HepG2 (cell line): Measurements from ENCODE around the gene CDYL. TPM values are rescaled to one million over a fixed set of nuclear protein-coding genes. Genes with fewer than 3 reads are reported as not detected.

ENCODE experiments used
- ATAC-seq: fragments of 200-7000 bp; cut with Tn5 transposase; 3 replicates; pipeline ENCODE4 v1.9.1; 2020; ENCODE audit warnings: mild to moderate bottlenecking, moderate library complexity
- BruUV-seq: library from RNA; stranded (reverse); fragments of 400-500 nt; replicated peaks from 2 replicates; lab custom pipeline; 2021; lab: Mats Ljungman, UMichigan
- CTCF ChIA-PET: fragments of 300-600 bp; formaldehyde crosslinking; extraction: SDS; loops from one replicate; lab custom pipeline; 2021; ENCODE audit warnings: low total read pairs, inconsistent platforms, low intra/inter-chr PET ratio; lab: Yijun Ruan, JAX
- POLR2A ChIA-PET: fragments of 350-600 bp; sonication (Branson Sonifier 250); formaldehyde crosslinking; loops from one replicate; lab custom pipeline; 2020; ENCODE audit warnings: antibody characterized with exemption, inconsistent platforms; lab: Yijun Ruan, JAX
- DNase-seq: peaks from one replicate; pipeline ENCODE4 v3.0.0-alpha.2; 2015; ENCODE audit warnings: low spot score
- FAIRE-seq: peaks from 3 replicates; lab custom pipeline; 2011; peaks lifted over from hg19 to GRCh38; lab: Jason Lieb, UNC
- H2AFZ ChIP-seq: one replicate; pipeline ENCODE4 v1.6.1; 2011; ENCODE audit warnings: low read length, inconsistent platforms
- H3K27ac ChIP-seq: fragments of 300-600 bp; 3 replicates; pipeline ENCODE4 v1.8.0; 2011; ENCODE audit warnings: mixed run types, mild to moderate bottlenecking, mixed read lengths, low read length, inconsistent platforms; ENCODE audit not compliant: insufficient read depth; ENCODE audit errors: extremely low read length
- H3K27me3 ChIP-seq, 2 experiments: fragments of 200-600 bp in 1 of 2; 2 replicates in 1 of 2; 3 replicates in 1 of 2; pipeline versions ENCODE4 v1.6.0 to v1.8.0; 2011; ENCODE audit warnings: low read length in 2 of 2, mild to moderate bottlenecking in 2 of 2, moderate library complexity in 2 of 2, inconsistent platforms in 1 of 2; ENCODE audit not compliant: insufficient read depth in 2 of 2, control insufficient read depth in 1 of 2
- H3K36me3 ChIP-seq, 2 experiments: fragments of 200-600 bp in 1 of 2; replicated peaks in 1 of 2; 2 replicates in 1 of 2; 3 replicates in 1 of 2; pipeline versions ENCODE4 v1.5.1 to v1.8.0; 2011; ENCODE audit warnings: low read length in 2 of 2, inconsistent platforms in 1 of 2; ENCODE audit not compliant: insufficient read depth in 2 of 2, control insufficient read depth in 1 of 2
- H3K4me1 ChIP-seq: 2 replicates; pipeline ENCODE4 v1.5.1; 2012; ENCODE audit warnings: low read length, inconsistent platforms; ENCODE audit not compliant: insufficient read depth
- H3K4me2 ChIP-seq: 2 replicates; pipeline ENCODE4 v1.6.0; 2011; ENCODE audit warnings: low read depth, low read length, inconsistent platforms
- H3K4me3 ChIP-seq, 3 experiments: fragments of 200-600 bp in 1 of 3; sonication (generic), shearing (Covaris generic) in 1 of 3; replicated peaks in 1 of 3; 2 replicates each; pipeline ENCODE4 v1.5.1; 2011 to 2016; ENCODE audit warnings: low read length in 3 of 3, inconsistent platforms in 2 of 3, low read depth in 2 of 3, mild to moderate bottlenecking in 2 of 3, control low read depth in 1 of 3, mixed read lengths in 1 of 3; ENCODE audit not compliant: insufficient read depth in 1 of 3
- H3K79me2 ChIP-seq: one replicate; pipeline ENCODE4 v1.6.1; 2011; ENCODE audit warnings: low read length, inconsistent platforms; ENCODE audit not compliant: insufficient read depth
- H3K9ac ChIP-seq: 2 replicates; pipeline ENCODE4 v1.6.0; 2011; ENCODE audit warnings: mild to moderate bottlenecking, low read depth, low read length, inconsistent platforms; ENCODE audit not compliant: insufficient read depth
- H3K9me3 ChIP-seq: 2 replicates; pipeline ENCODE4 v1.5.1; 2012; ENCODE audit warnings: mild to moderate bottlenecking, low read length
- H4K20me1 ChIP-seq: 2 replicates; pipeline ENCODE4 v1.6.0; 2011; ENCODE audit warnings: inconsistent platforms, mild to moderate bottlenecking, low read length, moderate library complexity; ENCODE audit not compliant: insufficient read depth
- ATRX ChIP-seq: sonication (generic); formaldehyde crosslinking; IDR thresholded peaks from 2 replicates; pipeline ENCODE4 v1.4.0; 2020; ENCODE audit warnings: missing genetic modification reagents, borderline replicate concordance
- BORCS8-MEF2B ChIP-seq: sonication (generic); formaldehyde crosslinking; IDR thresholded peaks from 2 replicates; pipeline ENCODE4 v1.8.0; 2022; ENCODE audit warnings: mild to moderate bottlenecking, missing genetic modification reagents
- HMG20A ChIP-seq: IDR thresholded peaks from 2 replicates; pipeline ENCODE4 v1.6.1; 2016; ENCODE audit warnings: borderline replicate concordance
- KLF15 ChIP-seq: sonication (generic); formaldehyde crosslinking; IDR thresholded peaks from 2 replicates; pipeline ENCODE4 v1.8.1; 2023; ENCODE audit warnings: borderline replicate concordance, mild to moderate bottlenecking, inconsistent platforms, missing genetic modification reagents, mixed read lengths
- MTF2 ChIP-seq: sonication (generic); formaldehyde crosslinking; IDR thresholded peaks from 2 replicates; pipeline ENCODE4 v1.5.0; 2020; ENCODE audit warnings: missing genetic modification reagents, borderline replicate concordance
- MYNN ChIP-seq: sonication (generic); formaldehyde crosslinking; IDR thresholded peaks from 2 replicates; pipeline ENCODE4 v1.4.0; 2020; ENCODE audit warnings: mild to moderate bottlenecking, low read depth, missing genetic modification reagents
- SALL2 ChIP-seq: sonication (generic); formaldehyde crosslinking; IDR thresholded peaks from 2 replicates; pipeline ENCODE4 v1.8.1; 2023; ENCODE audit warnings: mild to moderate bottlenecking, missing genetic modification reagents, inconsistent platforms
- SIN3B ChIP-seq: fragments of 150-350 bp; IDR thresholded peaks from 2 replicates; pipeline ENCODE4 v1.6.1; 2014; ENCODE audit warnings: low read length
- THYN1 ChIP-seq: sonication (generic); formaldehyde crosslinking; IDR thresholded peaks from 2 replicates; pipeline ENCODE4 v1.8.1; 2023; ENCODE audit warnings: low read depth, mild to moderate bottlenecking, moderate library complexity, missing genetic modification reagents, borderline replicate concordance
- XRCC5 ChIP-seq: fragments of 200-400 bp; formaldehyde crosslinking; optimal IDR thresholded peaks from 2 replicates; pipeline ENCODE3; 2017; ENCODE audit warnings: mild to moderate bottlenecking, low read length
- ZFP37 ChIP-seq: sonication (generic); formaldehyde crosslinking; IDR thresholded peaks from 2 replicates; pipeline ENCODE4 v1.4.0; 2020; ENCODE audit warnings: missing genetic modification reagents, borderline replicate concordance
- ZNF34 ChIP-seq: sonication (generic); formaldehyde crosslinking; IDR thresholded peaks from 2 replicates; pipeline ENCODE4 v1.4.0; 2020; ENCODE audit warnings: mild to moderate bottlenecking, missing genetic modification reagents, borderline replicate concordance
- ZNF343 ChIP-seq: sonication (generic); formaldehyde crosslinking; IDR thresholded peaks from 2 replicates; pipeline ENCODE4 v1.4.0; 2020; ENCODE audit warnings: mild to moderate bottlenecking, missing genetic modification reagents
- ZNF468 ChIP-seq: sonication (generic); formaldehyde crosslinking; IDR thresholded peaks from 2 replicates; pipeline ENCODE4 v1.8.0; 2022; ENCODE audit warnings: mild to moderate bottlenecking, moderate library complexity, missing genetic modification reagents
- ZNF644 ChIP-seq: IDR thresholded peaks from 2 replicates; pipeline ENCODE4 v1.6.1; 2016; ENCODE audit warnings: low read depth
- ZNF776 ChIP-seq: sonication (generic); formaldehyde crosslinking; IDR thresholded peaks from 2 replicates; pipeline ENCODE4 v1.4.0; 2020; ENCODE audit warnings: mild to moderate bottlenecking, missing genetic modification reagents
- WGBS: methylation state at CpG from one replicate; pipeline ENCODE4 v1.1.6; 2017; ENCODE audit warnings: low lambda C conversion rate; 5-methylcytosine and 5-hydroxymethylcytosine counted together
- in situ Hi-C: cut with HindIII; loops from 2 replicates; pipeline ENCODE4 v1.10.0; 2017; ENCODE audit warnings: low pct_unique_long_range_greater_than_20kb; ENCODE audit not compliant: extremely low pct_ligation_motif_present
- intact Hi-C: fragments of 100-400 bp; cut with micrococcal nuclease; formaldehyde crosslinking; loops from one replicate; pipeline ENCODE4 v1.10.0; 2022; ENCODE audit not compliant: unreplicated experiment
- polyA plus RNA-seq, 8 experiments: library from polyadenylated mRNA; depleted of rRNA in 3 of 8; stranded (reverse) in 7 of 8; unstranded in 1 of 8; fragments of >200 nt; fragmentation: Illumina TruSeq in 4 of 8; extraction: Trizol in 4 of 8; gene quantifications; 2 replicates each; pipeline versions ENCODE4 v1.2.1 to v1.2.3, GENCODE V29; 2011 to 2016; ENCODE audit warnings: low read depth in 4 of 8, missing spikeins in 1 of 8, mixed read lengths in 1 of 8; ENCODE audit not compliant: insufficient read depth in 1 of 8
- total RNA-seq, 5 experiments: library from RNA; depleted of rRNA; stranded (reverse); fragments of >200 nt; fragmentation: Illumina TruSeq; extraction: Trizol; gene quantifications; 2 replicates each; pipeline ENCODE4 v1.2.3, GENCODE V29; 2016; ENCODE audit warnings: low read depth in 1 of 5
- TF ChIP-seq, protein P1 (sequence below): sonication (generic); formaldehyde crosslinking; IDR thresholded peaks from 2 replicates; pipeline ENCODE4 v1.8.1; 2023; ENCODE audit warnings: mild to moderate bottlenecking, missing genetic modification reagents, borderline replicate concordance
- TF ChIP-seq, protein P2 (sequence below): IDR thresholded peaks from 2 replicates; pipeline ENCODE4 v1.6.1; 2016; ENCODE audit warnings: missing compliant biosample characterization, missing genetic modification reagents, borderline replicate concordance
- TF ChIP-seq, protein P3 (sequence below): sonication (generic); formaldehyde crosslinking; conservative IDR thresholded peaks from 2 replicates; pipeline ENCODE4 v1.4.0; 2020; ENCODE audit warnings: missing genetic modification reagents
- TF ChIP-seq, protein P4 (sequence below): sonication (generic); formaldehyde crosslinking; IDR thresholded peaks from 2 replicates; pipeline ENCODE4 v1.5.0; 2020; ENCODE audit warnings: mild to moderate bottlenecking, missing genetic modification reagents, moderate library complexity

The CDYL gene
- total and polyA plus RNA-seq, 2 of the 13 experiments (the other 11 are each of a cell fraction or from before 2014, with no cell fraction given) = 22.8 to 105 TPM

DNA sequence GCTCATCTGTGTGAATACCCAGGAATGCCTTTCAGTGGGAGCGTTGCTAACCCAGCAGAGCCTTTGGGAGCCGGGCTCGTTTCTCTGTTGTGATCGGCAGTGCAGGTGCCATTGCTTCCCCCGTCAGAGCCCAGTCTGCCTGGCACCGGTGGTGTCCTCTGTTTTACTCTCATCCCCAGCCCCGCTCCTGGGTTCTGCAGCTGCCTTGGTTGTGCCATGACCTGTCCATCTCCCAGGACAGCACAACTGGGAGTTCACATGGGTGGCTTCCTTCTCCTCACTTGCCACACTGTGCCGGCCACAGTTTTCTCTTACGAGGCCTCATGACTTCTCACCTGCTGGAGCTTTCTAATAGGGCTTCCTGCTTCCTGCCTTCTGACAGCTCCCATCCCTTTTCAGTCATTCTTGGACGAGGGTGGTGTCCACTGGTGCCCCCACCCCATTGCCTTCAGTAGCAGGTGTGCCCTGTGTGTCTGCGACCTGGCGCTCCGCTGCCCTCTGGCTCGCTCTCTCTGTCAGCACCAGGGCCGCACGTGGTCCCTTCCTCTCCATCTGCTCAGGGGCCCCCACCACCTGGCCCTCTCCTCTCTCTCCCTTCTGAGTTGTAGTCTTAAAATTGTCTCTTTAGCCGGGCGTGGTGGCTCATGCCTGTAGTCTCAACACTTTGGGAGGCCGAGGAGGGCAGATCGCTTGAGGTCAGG lies 116.7 kb downstream of the CDYL start:
- BruUV-seq = no TSS peak
- no peak overlapping the region for H3K4me2 ChIP-seq
- in situ Hi-C loops (no loop called here), intact Hi-C loops (no loop called here)
- no peaks in the 10 kb centered on the region for H3K9me3 ChIP-seq
- no peak overlapping the region for H3K27ac ChIP-seq
- no peak; the same call in 1 of the 3 replicates for ATAC-seq
- no peak for DNase-seq
- TF ChIP-seq, protein P1, sequence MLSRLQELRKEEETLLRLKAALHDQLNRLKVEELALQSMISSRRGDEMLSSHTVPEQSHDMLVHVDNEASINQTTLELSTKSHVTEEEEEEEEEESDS (CRISPR knock-in tag) = no peak
- TF ChIP-seq ZNF34 (CRISPR knock-in tag) = no peak
- TF ChIP-seq KLF15 (CRISPR knock-in tag) = no peak
- TF ChIP-seq ZNF644 (CRISPR knock-in tag) = no peak
- no peak for TF ChIP-seq SIN3B
- no peak for TF ChIP-seq THYN1
- TF ChIP-seq SALL2 (CRISPR knock-in tag) = no peak
- TF ChIP-seq, protein P2, sequence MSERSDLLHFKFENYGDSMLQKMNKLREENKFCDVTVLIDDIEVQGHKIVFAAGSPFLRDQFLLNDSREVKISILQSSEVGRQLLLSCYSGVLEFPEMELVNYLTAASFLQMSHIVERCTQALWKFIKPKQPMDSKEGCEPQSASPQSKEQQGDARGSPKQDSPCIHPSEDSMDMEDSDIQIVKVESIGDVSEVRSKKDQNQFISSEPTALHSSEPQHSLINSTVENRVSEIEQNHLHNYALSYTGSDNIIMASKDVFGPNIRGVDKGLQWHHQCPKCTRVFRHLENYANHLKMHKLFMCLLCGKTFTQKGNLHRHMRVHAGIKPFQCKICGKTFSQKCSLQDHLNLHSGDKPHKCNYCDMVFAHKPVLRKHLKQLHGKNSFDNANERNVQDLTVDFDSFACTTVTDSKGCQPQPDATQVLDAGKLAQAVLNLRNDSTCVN (CRISPR knock-in tag) = no peak
- TF ChIP-seq MYNN (CRISPR knock-in tag) = no peak
- TF ChIP-seq BORCS8-MEF2B (CRISPR knock-in tag) = no peak
- TF ChIP-seq ZNF343 (CRISPR knock-in tag) = no peak
- TF ChIP-seq MTF2 (CRISPR knock-in tag) = no peak
- TF ChIP-seq HMG20A (CRISPR knock-in tag) = no peak
- TF ChIP-seq, protein P3, sequence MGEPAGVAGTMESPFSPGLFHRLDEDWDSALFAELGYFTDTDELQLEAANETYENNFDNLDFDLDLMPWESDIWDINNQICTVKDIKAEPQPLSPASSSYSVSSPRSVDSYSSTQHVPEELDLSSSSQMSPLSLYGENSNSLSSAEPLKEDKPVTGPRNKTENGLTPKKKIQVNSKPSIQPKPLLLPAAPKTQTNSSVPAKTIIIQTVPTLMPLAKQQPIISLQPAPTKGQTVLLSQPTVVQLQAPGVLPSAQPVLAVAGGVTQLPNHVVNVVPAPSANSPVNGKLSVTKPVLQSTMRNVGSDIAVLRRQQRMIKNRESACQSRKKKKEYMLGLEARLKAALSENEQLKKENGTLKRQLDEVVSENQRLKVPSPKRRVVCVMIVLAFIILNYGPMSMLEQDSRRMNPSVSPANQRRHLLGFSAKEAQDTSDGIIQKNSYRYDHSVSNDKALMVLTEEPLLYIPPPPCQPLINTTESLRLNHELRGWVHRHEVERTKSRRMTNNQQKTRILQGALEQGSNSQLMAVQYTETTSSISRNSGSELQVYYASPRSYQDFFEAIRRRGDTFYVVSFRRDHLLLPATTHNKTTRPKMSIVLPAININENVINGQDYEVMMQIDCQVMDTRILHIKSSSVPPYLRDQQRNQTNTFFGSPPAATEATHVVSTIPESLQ (CRISPR knock-in tag) = no peak
- no peak for TF ChIP-seq ATRX
- TF ChIP-seq ZNF468 (CRISPR knock-in tag) = no peak
- TF ChIP-seq ZNF776 = no peak
- no peak for TF ChIP-seq ZFP37 (CRISPR knock-in tag)
- TF ChIP-seq, protein P4, sequence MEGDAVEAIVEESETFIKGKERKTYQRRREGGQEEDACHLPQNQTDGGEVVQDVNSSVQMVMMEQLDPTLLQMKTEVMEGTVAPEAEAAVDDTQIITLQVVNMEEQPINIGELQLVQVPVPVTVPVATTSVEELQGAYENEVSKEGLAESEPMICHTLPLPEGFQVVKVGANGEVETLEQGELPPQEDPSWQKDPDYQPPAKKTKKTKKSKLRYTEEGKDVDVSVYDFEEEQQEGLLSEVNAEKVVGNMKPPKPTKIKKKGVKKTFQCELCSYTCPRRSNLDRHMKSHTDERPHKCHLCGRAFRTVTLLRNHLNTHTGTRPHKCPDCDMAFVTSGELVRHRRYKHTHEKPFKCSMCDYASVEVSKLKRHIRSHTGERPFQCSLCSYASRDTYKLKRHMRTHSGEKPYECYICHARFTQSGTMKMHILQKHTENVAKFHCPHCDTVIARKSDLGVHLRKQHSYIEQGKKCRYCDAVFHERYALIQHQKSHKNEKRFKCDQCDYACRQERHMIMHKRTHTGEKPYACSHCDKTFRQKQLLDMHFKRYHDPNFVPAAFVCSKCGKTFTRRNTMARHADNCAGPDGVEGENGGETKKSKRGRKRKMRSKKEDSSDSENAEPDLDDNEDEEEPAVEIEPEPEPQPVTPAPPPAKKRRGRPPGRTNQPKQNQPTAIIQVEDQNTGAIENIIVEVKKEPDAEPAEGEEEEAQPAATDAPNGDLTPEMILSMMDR (CRISPR knock-in tag) = no peak
- TF ChIP-seq XRCC5 = no peak
- POLR2A ChIA-PET = no interaction called here
- H3K9ac ChIP-seq = no peak overlapping the region
- no peaks in the 10 kb centered on the region for H3K27me3 ChIP-seq
- no peaks in the 10 kb centered on the region for H3K4me1 ChIP-seq
- 95% methylated on average over 20 of the region's 20 CpGs for WGBS
- no peak overlapping the region for H2AFZ ChIP-seq
- H3K4me3 ChIP-seq = no peak overlapping the region
- H4K20me1 ChIP-seq = no peaks in the 10 kb centered on the region
- CTCF ChIA-PET = no interaction called here
- peaks cover 8 to 12% of the 10 kb centered on the region in 2 experiments for H3K36me3 ChIP-seq
- no peak for FAIRE-seq
- peaks cover 14% of the 10 kb centered on the region for H3K79me2 ChIP-seq
